Epithelial cell of prostate (primary cell): ENCODE data around the gene SPATA31C1.
"Not testable (repeated sequence)": the region's sequence is repeated elsewhere in the genome, so short reads cannot be mapped to it uniquely, and the experiment has no call there.

Experiments
- DNase-seq: peaks from one replicate; pipeline ENCODE4 v3.0.0-alpha.2; 2011; ENCODE audit warnings: low read depth, low spot score
- H3K27ac ChIP-seq: fragments of 450-650 bp; 2 replicates; pipeline ENCODE4 v1.5.1; 2017; ENCODE audit warnings: mild to moderate bottlenecking

The SPATA31C1 gene

GRCh38 chr9:87886210-87886932 is 31.4 kb upstream of the SPATA31C1 start:
- no peak for DNase-seq
- H3K27ac ChIP-seq: no peak overlapping the region

- DNase-seq: no peak
- no peak overlapping the region for H3K27ac ChIP-seq
Observed at GRCh38 chr9:87886933-87887505, 30.7 kb upstream of the SPATA31C1 start.

- no peak overlapping the region for H3K27ac ChIP-seq
- DNase-seq: no peak
Observed at GRCh38 chr9:87887661-87888480, 29.9 kb upstream of the SPATA31C1 start.

- no peak overlapping the region for H3K27ac ChIP-seq
- no peak for DNase-seq
Observed at GRCh38 chr9:87888501-87888900, 29.3 kb upstream of the SPATA31C1 start.

- no peak overlapping the region for H3K27ac ChIP-seq
- no peak for DNase-seq
Observed at GRCh38 chr9:87889065-87889881, 28.5 kb upstream of the SPATA31C1 start.

DNA sequence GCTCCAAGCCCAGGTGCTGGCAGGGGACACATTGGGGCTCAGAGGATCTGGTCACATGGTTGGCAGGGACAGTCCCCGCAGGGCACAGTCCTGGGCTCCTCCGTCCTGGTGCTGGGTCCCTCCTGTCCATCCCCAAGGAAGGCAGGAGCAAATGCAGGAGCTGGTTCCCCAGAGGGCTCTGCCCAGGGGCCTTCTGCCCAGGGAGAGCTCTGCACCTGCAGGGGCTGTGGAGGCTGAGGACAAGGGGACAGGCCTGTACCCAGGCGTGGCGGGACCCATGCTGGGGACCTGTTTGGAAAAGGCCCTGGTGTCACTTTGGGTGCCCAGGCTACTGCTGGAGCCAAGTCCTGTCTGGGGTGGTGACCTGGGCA is 27.9 kb upstream of the SPATA31C1 start:
- no peak overlapping the region for H3K27ac ChIP-seq
- DNase-seq: no peak

DNA sequence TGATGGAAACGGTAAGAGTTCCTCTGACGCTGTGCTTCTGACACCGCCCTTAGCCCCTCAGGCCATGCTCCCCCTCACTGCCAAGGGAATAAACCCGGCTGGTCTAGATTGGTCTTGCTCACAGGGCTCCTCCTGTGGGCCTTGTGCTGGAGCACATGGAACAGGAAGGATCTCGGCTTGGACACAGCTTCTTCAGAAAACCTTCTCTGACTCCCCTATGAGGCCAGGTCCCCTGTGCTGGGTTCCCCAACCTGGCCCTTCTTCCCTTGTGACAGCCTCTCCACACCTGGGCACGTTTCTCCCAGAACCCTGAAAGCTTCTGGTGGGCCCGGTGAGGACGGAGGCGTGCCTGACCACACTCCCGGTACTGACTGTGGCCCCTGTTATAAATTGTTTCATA is 26.9 kb upstream of the SPATA31C1 start:
- H3K27ac ChIP-seq: no peak overlapping the region
- no peak for DNase-seq

DNA sequence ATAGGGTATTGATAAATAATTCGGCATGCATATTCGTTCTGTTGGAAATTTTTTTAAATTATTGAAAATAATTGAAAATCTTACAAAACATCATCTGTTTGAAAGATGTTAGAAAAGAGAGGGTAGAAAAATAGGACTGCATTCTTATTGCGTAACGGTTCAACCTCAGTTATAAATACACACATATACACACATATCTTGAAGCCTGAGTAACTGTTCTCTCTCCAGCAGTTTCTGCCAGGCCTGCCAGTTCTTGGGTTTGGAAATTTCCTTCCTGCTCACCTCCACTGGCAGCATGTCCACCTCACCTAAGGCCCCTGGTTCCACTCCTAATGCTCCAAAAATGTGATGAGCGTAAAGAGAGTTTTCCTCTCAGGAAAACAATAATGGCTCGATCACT is 26.0 kb upstream of the SPATA31C1 start:
- no peak overlapping the region for H3K27ac ChIP-seq
- DNase-seq: no peak

- DNase-seq: no peak
- H3K27ac ChIP-seq: no peak overlapping the region
Observed at GRCh38 chr9:87892956-87893355, 24.8 kb upstream of the SPATA31C1 start.

- no peak for DNase-seq
Observed at GRCh38 chr9:87894998-87895625, 22.6 kb upstream of the SPATA31C1 start.

GRCh38 chr9:87896891-87897290 is 20.9 kb upstream of the SPATA31C1 start:
- DNase-seq: no peak
- H3K27ac ChIP-seq: no peak overlapping the region

More at GRCh38 chr9:87894998-87895625, 22.6 kb upstream of the SPATA31C1 start:
- no peak overlapping the region for H3K27ac ChIP-seq

DNA sequence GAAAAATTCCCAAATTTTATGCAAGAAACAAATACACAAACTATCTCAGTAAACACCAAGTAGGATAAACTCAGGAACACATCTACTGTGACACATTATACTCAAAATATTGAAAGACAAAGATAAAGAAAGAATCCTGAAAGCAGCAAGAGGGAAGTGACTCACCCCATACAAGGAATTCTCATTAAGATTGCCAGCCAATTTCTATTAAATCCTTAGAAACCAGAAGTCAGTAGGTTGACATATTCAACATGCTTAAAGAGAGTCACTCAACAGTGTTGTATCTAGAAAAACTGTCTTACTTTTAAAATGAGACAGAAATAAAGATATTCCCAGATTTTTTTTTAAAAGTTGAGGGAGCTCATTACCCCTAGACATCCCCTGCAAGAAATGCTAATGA is 19.6 kb upstream of the SPATA31C1 start:
- H3K27ac ChIP-seq: no peak overlapping the region
- DNase-seq: no peak

DNA sequence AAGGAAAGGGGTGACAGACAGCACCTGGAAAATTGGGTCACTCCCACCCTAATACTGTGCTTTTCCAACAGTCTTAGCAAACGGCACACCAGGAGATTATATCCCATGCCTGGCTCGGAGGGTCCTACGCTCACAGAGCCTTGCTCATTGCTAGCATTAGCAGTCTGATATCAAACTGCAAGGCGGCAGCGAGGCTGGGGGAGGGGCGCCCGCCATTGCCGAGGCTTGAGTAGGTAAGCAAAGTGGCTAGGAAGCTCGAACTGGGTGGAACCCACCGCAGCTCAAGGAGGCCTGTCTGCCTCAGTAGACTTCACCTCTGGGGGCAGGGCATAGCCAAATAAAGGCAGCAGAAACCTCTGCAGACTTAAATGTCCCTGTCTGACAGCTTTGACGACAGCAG is 15.4 kb upstream of the SPATA31C1 start:
- H3K27ac ChIP-seq, DNase-seq: not testable (repeated sequence)

DNA sequence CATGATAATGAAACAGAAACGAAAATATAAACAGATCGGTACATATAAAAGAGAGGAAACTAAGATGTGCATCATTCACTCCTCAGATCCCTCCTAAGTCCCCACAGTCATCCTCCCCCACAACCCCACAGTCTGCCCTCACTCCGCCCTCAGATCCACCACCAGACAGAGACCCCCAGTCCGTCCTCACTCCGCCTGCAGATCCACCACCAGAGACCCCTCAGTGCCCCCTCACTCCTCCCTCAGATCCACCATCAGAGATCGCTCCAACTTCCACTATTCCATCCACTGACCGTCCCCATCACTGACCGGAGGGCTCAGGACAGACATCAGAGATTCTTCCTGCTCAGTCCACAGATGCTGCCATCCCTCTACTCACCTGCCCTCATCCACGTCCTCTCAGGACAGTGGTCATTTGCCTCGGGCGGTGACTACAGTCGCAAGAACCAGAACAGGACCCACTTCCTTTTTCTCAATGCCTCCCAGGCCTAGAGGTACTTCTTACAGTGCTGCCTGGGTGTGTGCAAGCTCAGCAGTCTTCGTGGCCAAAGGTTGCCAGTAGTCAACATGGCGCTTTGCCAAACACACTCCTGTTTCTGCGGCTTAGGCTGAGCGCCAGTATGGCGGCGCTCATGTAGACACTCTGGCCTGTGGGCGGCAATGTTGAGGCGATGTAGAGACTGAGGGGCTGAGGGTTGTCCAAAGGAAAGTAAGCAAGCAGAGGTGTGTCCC is 8.3 kb upstream of the SPATA31C1 start:
- no peak overlapping the region for H3K27ac ChIP-seq
- no peak for DNase-seq

GRCh38 chr9:87910821-87911220 is 6.9 kb upstream of the SPATA31C1 start:
- no peak overlapping the region for H3K27ac ChIP-seq
- no peak for DNase-seq

DNA sequence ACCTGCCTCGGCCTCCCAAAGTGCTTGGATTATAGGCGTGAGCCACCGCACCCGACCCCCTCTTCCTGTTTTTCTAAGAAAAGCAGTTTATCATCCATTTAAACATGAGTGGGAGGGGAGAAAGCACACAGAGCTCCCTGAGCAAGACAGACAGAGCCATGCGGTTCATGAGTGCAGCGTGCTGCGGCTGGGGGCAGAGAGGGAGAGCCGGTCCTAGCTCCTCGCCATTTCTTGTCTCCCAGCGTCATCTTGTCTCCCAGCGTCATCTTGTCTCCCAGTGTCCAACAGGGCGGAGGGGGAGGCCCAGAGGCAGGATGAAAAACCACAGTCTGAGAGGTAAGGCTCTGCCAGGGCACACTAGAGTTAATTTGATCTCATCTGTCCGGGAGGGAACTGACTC is 1.3 kb downstream of the SPATA31C1 start:
- DNase-seq: not testable (repeated sequence)

DNA sequence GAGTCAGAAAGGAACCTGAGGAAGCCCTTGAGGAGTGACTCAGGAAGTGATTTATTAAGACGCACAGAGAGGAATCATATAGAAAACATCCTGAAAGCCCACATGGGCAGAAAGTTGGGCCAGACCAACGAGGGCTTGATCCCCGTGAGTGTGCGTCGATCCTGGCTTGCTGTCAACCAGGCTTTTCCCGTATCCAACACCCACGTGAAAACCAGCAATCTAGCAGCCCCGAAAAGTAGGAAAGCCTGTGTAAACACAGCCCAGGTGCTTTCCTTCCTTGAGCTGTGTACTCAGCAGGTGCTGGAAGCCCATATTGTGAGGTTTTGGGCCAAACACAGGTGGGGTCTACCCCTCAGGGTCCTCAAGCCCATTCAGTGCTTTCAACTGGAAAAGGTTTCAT is 3.8 kb downstream of the SPATA31C1 start:
- DNase-seq, H3K27ac ChIP-seq: not testable (repeated sequence)

More for the DNA sequence above, 1.3 kb downstream of the SPATA31C1 start:
- H3K27ac ChIP-seq: not testable (repeated sequence)

- H3K27ac ChIP-seq, DNase-seq: not testable (repeated sequence)
Observed at GRCh38 chr9:87923012-87923411, 5.2 kb downstream of the SPATA31C1 start.

DNA sequence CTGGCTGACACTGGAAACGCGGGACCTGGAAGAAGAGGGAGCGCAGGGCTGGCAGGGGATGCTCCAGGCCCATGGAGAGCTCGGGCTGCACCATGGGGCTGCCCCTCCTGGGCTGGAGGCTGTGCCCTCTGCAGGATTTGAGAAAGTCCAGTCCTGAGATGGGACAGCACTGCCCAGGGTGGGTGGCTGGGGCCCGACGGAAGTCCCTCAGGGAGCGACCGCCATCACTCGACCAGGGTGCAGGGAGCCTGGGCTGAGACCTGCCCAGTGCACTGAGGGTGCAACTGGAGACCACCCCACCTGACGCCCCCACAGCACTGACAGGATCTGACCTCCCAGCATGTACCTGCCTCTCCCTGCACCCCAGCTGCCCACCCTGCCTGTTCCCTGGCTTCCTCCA is 7.1 kb downstream of the SPATA31C1 start:
- not testable (repeated sequence) for H3K27ac ChIP-seq, DNase-seq
